Measurements from ENCODE around the gene ATP6V1B1. TPM values are rescaled to one million over a fixed set of nuclear protein-coding genes. Genes with fewer than 3 reads are reported as not detected.

The ATP6V1B1 gene
- total RNA-seq, 1 donor = not detected

- no peak overlapping the region for H3K4me3 ChIP-seq (ENCODE audit: low read depth, low read length)
- TF ChIP-seq CTCF (IDR thresholded peaks at IDR 0.05; ENCODE audit: insufficient read depth, low read depth, low read length) = no peak
- DNase-seq (ENCODE audit: low read depth) = no peak
Measured at GRCh38 chr2:71001981-71002570, 66.4 kb downstream of the ATP6V1B1 start.

- H3K4me3 ChIP-seq (ENCODE audit: low read depth, low read length) = no peak overlapping the region
- no peak for DNase-seq (ENCODE audit: low read depth)
- TF ChIP-seq CTCF (IDR thresholded peaks at IDR 0.05; ENCODE audit: insufficient read depth, low read depth, low read length) = no peak
Measured at GRCh38 chr2:71003396-71003795, 67.7 kb downstream of the ATP6V1B1 start.

- no peak for TF ChIP-seq CTCF (IDR thresholded peaks at IDR 0.05; ENCODE audit: insufficient read depth, low read depth, low read length)
- DNase-seq (ENCODE audit: low read depth) = no peak
Measured at GRCh38 chr2:71003966-71004755, 68.5 kb downstream of the ATP6V1B1 start.

GRCh38 chr2:71004857-71005256, 69.2 kb downstream of the ATP6V1B1 start:
- no peak for TF ChIP-seq CTCF (IDR thresholded peaks at IDR 0.05; ENCODE audit: insufficient read depth, low read depth, low read length)
- no peak overlapping the region for H3K4me3 ChIP-seq (ENCODE audit: low read depth, low read length)
- DNase-seq (ENCODE audit: low read depth) = no peak

More at GRCh38 chr2:71003966-71004755, 68.5 kb downstream of the ATP6V1B1 start:
- no peak overlapping the region for H3K4me3 ChIP-seq (ENCODE audit: low read depth, low read length)

GRCh38 chr2:71005271-71006202, 69.8 kb downstream of the ATP6V1B1 start:
- no peak overlapping the region for H3K4me3 ChIP-seq (ENCODE audit: low read depth, low read length)
- DNase-seq (ENCODE audit: low read depth) = no peak
- TF ChIP-seq CTCF (IDR thresholded peaks at IDR 0.05; ENCODE audit: insufficient read depth, low read depth, low read length) = no peak

GRCh38 chr2:71006323-71006722, 70.6 kb downstream of the ATP6V1B1 start:
- no peak overlapping the region for H3K4me3 ChIP-seq (ENCODE audit: low read depth, low read length)
- no peak for DNase-seq (ENCODE audit: low read depth)
- no peak for TF ChIP-seq CTCF (IDR thresholded peaks at IDR 0.05; ENCODE audit: insufficient read depth, low read depth, low read length)
